Ecto neural progenitor cell (in vitro differentiated cells): Measurements from ENCODE around the gene DCLK1.

Source experiments
- DNase-seq: peaks from one replicate; pipeline ENCODE4 v3.0.0-alpha.2; 2018; ENCODE audit warnings: low spot score

DCLK1 gene

GRCh38 chr13:35894636-35895035, 236.5 kb downstream of the DCLK1 start:
- DNase-seq: no peak

GRCh38 chr13:35892837-35893814, 238.1 kb downstream of the DCLK1 start:
- DNase-seq: no peak

DNA sequence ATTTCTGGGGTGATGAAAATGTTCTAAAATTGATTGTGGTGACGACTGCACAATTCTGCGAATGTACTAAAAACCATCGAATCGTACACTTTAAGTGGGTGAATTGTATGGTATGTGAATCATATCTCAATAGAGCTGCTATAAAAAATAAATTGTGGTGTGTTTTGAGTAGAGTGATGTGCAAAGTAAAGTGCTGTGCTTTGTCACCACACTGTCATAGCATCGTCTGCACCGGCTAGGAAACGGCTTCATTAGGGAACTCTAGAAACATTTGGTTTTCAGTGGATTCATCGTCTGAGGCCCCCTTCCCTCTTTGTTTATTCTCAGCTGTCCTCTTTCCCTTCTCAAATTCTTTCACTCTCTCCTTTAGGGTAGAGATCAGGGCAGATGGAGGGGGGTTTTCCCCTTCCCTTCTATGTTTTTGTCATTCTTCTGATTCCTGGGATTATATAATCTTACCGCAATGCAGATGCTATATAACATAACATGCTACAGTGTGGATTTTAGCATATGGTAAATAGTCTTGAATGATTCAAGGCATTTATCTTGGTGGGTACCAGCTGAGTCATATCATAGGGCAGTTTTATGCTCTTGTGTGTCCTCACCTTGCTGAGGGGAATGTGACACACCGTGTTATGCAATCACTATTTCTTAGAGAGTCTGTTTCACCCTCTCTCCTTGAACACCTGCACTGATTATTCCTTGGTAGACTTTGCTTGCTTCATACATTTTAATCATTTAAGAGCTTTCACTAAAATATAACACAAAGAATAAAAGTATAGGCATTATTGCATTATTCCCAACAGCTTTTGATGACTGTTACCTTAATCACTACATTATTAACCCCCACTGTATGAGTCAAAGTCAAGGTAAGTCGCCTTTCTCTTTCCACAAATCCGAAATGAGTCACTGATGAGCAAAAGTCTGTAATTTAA, 239.4 kb downstream of the DCLK1 start:
- DNase-seq: no peak

- no peak for DNase-seq
These were observed 241.6 kb downstream of the DCLK1 start for GRCh38 chr13:35889560-35889959.

GRCh38 chr13:35888981-35889380, 242.2 kb downstream of the DCLK1 start:
- DNase-seq: no peak

- DNase-seq: no peak
These were observed 242.7 kb downstream of the DCLK1 start for GRCh38 chr13:35888457-35888883.

DNA sequence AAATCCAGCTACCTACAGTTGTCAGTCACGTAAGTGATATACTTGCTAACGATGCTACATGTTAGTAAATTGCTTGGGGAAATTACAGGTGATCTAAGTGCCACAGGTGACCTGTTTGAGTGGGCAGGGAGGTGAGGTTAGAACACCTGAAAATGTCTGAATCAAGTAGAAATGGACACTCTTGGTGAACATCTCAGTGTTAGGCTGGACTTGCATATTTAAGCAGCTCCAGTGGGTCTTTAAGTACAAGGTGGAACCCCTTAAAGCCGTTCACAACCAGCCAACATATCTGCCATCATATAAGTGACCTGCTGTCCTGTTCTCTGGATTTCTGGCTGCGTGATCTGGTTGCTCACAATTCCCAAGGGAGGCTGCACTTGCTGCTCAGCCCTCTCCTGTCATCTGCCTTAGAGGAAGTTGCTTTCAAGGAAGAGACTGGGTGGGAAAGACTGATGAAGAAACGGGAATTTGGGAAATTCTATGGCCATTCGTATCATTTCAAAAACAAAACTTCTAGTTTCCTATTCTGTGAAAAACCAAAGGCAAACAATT, 244.0 kb downstream of the DCLK1 start:
- no peak for DNase-seq

DNA sequence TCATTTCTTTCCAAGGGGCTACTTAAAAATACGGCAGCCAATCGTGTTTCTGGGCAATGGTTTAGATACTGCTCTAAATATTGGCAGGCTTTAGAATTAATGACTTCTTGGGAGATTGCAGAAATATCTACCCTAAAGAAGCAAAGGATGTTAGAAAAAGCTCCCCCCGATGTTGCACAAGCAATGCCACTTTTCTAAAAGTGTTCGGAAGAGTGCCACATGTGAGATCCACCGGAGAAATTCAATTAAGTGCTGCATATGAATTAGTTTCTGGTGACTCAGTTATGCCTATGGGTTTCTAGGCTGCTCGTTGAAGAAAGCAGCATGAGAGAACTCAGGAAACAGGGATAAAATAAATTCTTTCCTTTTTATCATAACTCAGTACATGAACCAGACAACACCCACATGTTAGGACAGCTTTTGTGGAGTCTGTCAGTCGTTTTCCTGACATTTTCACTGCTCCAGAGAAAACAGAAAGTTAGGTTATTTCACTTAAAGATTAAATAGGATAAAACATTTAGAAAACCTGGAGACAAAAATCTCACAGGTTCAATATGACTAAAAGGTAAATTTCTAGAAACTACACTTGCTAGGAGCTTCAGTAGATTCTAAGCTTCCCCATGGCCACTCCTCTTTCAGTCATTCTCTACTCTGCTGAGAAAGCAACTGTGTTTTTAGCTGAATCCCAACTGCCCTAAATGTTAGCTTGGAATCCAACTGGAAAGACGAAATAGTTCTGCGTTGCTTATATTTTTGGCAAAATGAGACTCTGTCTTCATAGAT, 244.7 kb downstream of the DCLK1 start:
- DNase-seq: no peak

- DNase-seq: no peak
These were observed 246.9 kb downstream of the DCLK1 start for GRCh38 chr13:35884211-35884760.

- no peak for DNase-seq
These were observed 248.3 kb downstream of the DCLK1 start for GRCh38 chr13:35882722-35883497.

DNA sequence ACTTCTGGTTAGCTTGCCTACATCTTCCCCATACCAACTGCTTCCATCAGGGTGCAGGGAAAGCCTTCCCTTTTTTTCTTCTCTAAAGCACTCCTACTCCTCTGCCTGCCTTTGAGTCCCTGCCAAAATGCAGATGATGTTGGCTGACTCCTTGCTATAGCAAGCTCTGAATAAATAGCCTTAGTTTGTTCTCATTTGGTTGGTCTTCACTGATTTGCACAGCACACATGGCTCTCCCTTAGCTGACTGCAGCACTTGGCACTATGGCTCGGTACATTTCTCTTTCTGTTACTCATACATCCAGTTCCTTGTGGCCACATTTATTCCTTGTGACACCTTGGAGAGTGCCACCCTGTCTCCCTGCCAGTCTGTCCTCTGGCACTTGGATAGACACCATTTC, 249.8 kb downstream of the DCLK1 start:
- DNase-seq: no peak

GRCh38 chr13:35879111-35879510, 252.1 kb downstream of the DCLK1 start:
- DNase-seq: no peak

GRCh38 chr13:35876601-35877000, 254.6 kb downstream of the DCLK1 start:
- no peak for DNase-seq

DNA sequence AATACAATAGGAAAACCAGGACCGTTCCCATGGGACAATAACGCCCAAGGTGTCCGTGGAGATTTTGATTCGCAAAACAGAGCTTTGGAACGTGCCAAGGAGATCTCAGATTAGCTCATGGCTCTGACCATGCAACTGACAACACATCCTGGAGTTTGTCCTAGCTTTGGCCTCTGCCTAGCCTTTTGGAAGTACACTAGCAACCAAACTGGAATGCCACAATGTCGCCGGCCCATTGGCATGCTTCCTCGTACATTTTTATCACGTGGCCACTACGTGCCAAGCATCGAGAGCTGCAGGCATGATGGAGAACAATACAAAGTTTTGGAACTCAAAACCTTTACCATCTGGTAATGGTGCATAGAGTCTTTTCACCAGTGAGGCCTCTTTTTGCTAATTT, 256.5 kb downstream of the DCLK1 start:
- no peak for DNase-seq

- no peak for DNase-seq
These were observed 258.8 kb downstream of the DCLK1 start for GRCh38 chr13:35872369-35872768.

DNA sequence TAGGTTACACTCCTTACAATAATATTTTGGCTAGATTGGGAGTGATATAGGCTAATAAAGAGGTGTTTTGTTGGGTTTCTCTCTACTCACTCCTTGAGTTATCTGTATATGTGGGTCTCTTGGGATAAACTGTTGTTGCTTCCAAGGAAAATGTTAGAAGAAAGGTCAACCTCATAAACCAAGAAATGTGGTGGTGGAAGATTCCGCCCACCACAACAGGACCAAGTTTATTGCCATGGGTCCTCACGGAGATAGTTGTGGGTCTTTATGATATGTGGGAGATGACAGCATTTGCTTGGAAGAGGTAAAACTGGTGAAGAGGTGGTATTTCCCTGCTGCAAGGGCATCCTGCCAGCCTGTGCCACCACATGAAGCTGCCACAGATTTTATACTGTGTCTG, 259.6 kb downstream of the DCLK1 start:
- DNase-seq: no peak

- no peak for DNase-seq
These were observed 264.4 kb downstream of the DCLK1 start for GRCh38 chr13:35866801-35867200.

- no peak for DNase-seq
These were observed 265.6 kb downstream of the DCLK1 start for GRCh38 chr13:35865341-35866240.

- DNase-seq: no peak
These were observed 270.5 kb downstream of the DCLK1 start for GRCh38 chr13:35860661-35861060.
